ENCODE measurements around the gene PLAGL1. TPM values are rescaled to one million over a fixed set of nuclear protein-coding genes. Genes with fewer than 3 reads are reported as not detected.

Gene PLAGL1
- total and polyA plus RNA-seq, 2 of the 8 experiments (the other 6 are each of a cell fraction or from before 2014, with no cell fraction given) = 0.94 to 1.1 TPM

- no peak overlapping the region for H4K8ac ChIP-seq (ENCODE audit: extremely low read depth, insufficient read depth, low read length)
- ChIA-PET POLR2A (ENCODE audit: partially characterized antibody) (no interaction called here), CTCF (ENCODE audit: partially characterized antibody) (interaction anchor here (0.6 to 1.7 kb wide), 4 partner anchors 15 to 90 kb away, joined by 3 to 8 read pairs (median 4); no protein-coding TSS in a partner anchor)
- H2AK5ac ChIP-seq (ENCODE audit: low read depth, low read length) = no peak overlapping the region
- no peak overlapping the region for H2BK120ac ChIP-seq (replicated peaks; ENCODE audit: low read depth, low read length)
- WGBS, 2 experiments (ENCODE audit: extremely low coverage in 1 of 2, insufficient coverage in 1 of 2, insufficient read length in 1 of 2, insufficient replicate concordance in 2 of 2, low coverage in 1 of 2, low lambda C conversion rate in 2 of 2, missing lambda C conversion rate in 1 of 2) = 89% methylated on average over 3 of the region's 3 CpGs; no CpG with 5 or more reads in 1 of the 2 experiments
- no peak overlapping the region for H2BK20ac ChIP-seq (ENCODE audit: low read length)
- DNase-seq (ENCODE audit: low read depth in 1 of 2, low spot score in 2 of 2) (no peak), FAIRE-seq (no peak)
- H3K4me2 ChIP-seq (ENCODE audit: insufficient read depth in 1 of 2, low read depth in 2 of 2, low read length in 2 of 2) = no peak overlapping the region
- H3K9ac ChIP-seq (replicated peaks in 1 of 4; ENCODE audit: extremely low read depth in 1 of 4, low read depth in 3 of 4, low read length in 3 of 4) = no peak overlapping the region
- H3K36me3 ChIP-seq (ENCODE audit: control insufficient read depth in 2 of 4, insufficient read depth in 4 of 4, low read length in 3 of 4) = no peaks in the 10 kb centered on the region; a peak in 1 of 8 replicates
- H4K5ac ChIP-seq (ENCODE audit: insufficient read length, low read depth, low read length) = no peak overlapping the region
- no peak overlapping the region for H3K4ac ChIP-seq (replicated peaks; ENCODE audit: insufficient read length, low read depth, low read length)
- no peaks in the 10 kb centered on the region for H4K20me1 ChIP-seq (replicated peaks in 1 of 2; ENCODE audit: control insufficient read depth in 1 of 2, insufficient read depth in 2 of 2, low read length in 2 of 2)
- no peak overlapping the region for H4K91ac ChIP-seq (replicated peaks; ENCODE audit: insufficient read length, low read length)
- H2BK12ac ChIP-seq (ENCODE audit: low read depth, low read length) = no peak overlapping the region
- no peaks in the 10 kb centered on the region for H3K23me2 ChIP-seq (ENCODE audit: low read depth, low read length)
- no peak overlapping the region for H3K14ac ChIP-seq (ENCODE audit: insufficient read length)
- H2AFZ ChIP-seq (ENCODE audit: low read length) = no peak overlapping the region
- no peak overlapping the region for H3K56ac ChIP-seq (replicated peaks; ENCODE audit: insufficient read length, low read depth, low read length)
- no peaks in the 10 kb centered on the region for H3K79me2 ChIP-seq (ENCODE audit: control insufficient read depth in 1 of 2, insufficient read depth in 2 of 2, low read length in 2 of 2)
- no peak overlapping the region for H3K4me3 ChIP-seq (ENCODE audit: extremely low read depth in 1 of 4, insufficient read depth in 2 of 4, low read depth in 3 of 4, low read length in 4 of 4)
- H3K23ac ChIP-seq (ENCODE audit: insufficient read length) = no peak overlapping the region
- H2BK5ac ChIP-seq (ENCODE audit: low read depth, low read length) = no peak overlapping the region
- no peak overlapping the region for H3K27ac ChIP-seq (ENCODE audit: low read depth, low read length)
- H2BK15ac ChIP-seq (ENCODE audit: low read length) = no peak overlapping the region
- TF ChIP-seq GABPA (IDR thresholded peaks at IDR 0.05; ENCODE audit: borderline replicate concordance, insufficient read depth, low read length) = no peak
- no peak for TF ChIP-seq RAD21 (IDR thresholded peaks at IDR 0.05 in 1 of 2, conservative IDR thresholded peaks at IDR 0.05 in 1 of 2; ENCODE audit: low read depth in 2 of 2, low read length in 2 of 2)
- TF ChIP-seq CREB1 (IDR thresholded peaks at IDR 0.05) = no peak
- no peak for TF ChIP-seq SP2 (IDR thresholded peaks at IDR 0.05; ENCODE audit: low read length)
- no peak for TF ChIP-seq TBP (IDR thresholded peaks at IDR 0.05; ENCODE audit: low read depth, low read length)
- TF ChIP-seq JUND (IDR thresholded peaks at IDR 0.05; ENCODE audit: low read length) = no peak
- no peak for TF ChIP-seq HDAC6 (IDR thresholded peaks at IDR 0.05; ENCODE audit: low read depth, low read length)
- TF ChIP-seq TAF1 (IDR thresholded peaks at IDR 0.05; ENCODE audit: low read depth, low read length) = no peak
- no peak for TF ChIP-seq CHD1 (IDR thresholded peaks at IDR 0.05; ENCODE audit: low read depth, low read length)
- no peak for TF ChIP-seq EZH2 (IDR thresholded peaks at IDR 0.05; ENCODE audit: low read depth, low read length, severe bottlenecking)
- no peak for TF ChIP-seq SIX5 (IDR thresholded peaks at IDR 0.05; ENCODE audit: low read depth, low read length)
- TF ChIP-seq ASH2L (IDR thresholded peaks at IDR 0.05; ENCODE audit: low read length) = no peak
- H3K4me1 ChIP-seq (replicated peaks in 1 of 4; ENCODE audit: control insufficient read depth in 3 of 4, insufficient read depth in 4 of 4, low read length in 3 of 4) = peaks cover 0 to 3% (median 1%) of the 10 kb centered on the region in 4 experiments; a peak in 3 of 7 replicates
- H3K9me3 ChIP-seq (ENCODE audit: insufficient read depth in 2 of 2, low read depth in 1 of 2, low read length in 1 of 2) = no peaks in the 10 kb centered on the region
- H3K18ac ChIP-seq (ENCODE audit: extremely low read depth, low read length) = no peak overlapping the region
- H3K27me3 ChIP-seq (replicated peaks in 1 of 4; ENCODE audit: control insufficient read depth in 3 of 4, extremely low read depth in 1 of 4, insufficient read depth in 3 of 4, low read length in 3 of 4) = no peaks in the 10 kb centered on the region
- no peaks in the 10 kb centered on the region for H3K79me1 ChIP-seq (ENCODE audit: low read depth, low read length)
Observed at GRCh38 chr6:144029452-144029851, 21.4 kb upstream of the PLAGL1 start.
